BE2C (cell line): ENCODE results near the gene RGS19.

Source experiments
- DNase-seq: peaks from one replicate; pipeline ENCODE4 v3.0.0-alpha.2; 2020
- H3K27me3 ChIP-seq: fragments of 250-450 bp; sonication (Bioruptor Pico); 2 replicates; pipeline ENCODE4 v1.5.1; 2020; ENCODE audit warnings: mild to moderate bottlenecking
- H3K36me3 ChIP-seq: fragments of 250-450 bp; sonication (Bioruptor Pico); 2 replicates; pipeline ENCODE4 v1.5.1; 2020; ENCODE audit warnings: mild to moderate bottlenecking
- H3K4me1 ChIP-seq: fragments of 250-450 bp; sonication (Bioruptor Pico); 2 replicates; pipeline ENCODE4 v1.5.1; 2020
- H3K4me3 ChIP-seq: 2 replicates; pipeline ENCODE4 v1.5.1; 2011; ENCODE audit warnings: low read depth, low read length
- H3K9me3 ChIP-seq: fragments of 250-450 bp; sonication (Bioruptor Pico); 2 replicates; pipeline ENCODE4 v1.5.1; 2020
- TF ChIP-seq, protein P1 (sequence below): IDR thresholded peaks from 2 replicates; pipeline ENCODE4 v1.5.1; 2012; ENCODE audit warnings: mild to moderate bottlenecking, low read depth, low read length

RGS19 gene

DNA sequence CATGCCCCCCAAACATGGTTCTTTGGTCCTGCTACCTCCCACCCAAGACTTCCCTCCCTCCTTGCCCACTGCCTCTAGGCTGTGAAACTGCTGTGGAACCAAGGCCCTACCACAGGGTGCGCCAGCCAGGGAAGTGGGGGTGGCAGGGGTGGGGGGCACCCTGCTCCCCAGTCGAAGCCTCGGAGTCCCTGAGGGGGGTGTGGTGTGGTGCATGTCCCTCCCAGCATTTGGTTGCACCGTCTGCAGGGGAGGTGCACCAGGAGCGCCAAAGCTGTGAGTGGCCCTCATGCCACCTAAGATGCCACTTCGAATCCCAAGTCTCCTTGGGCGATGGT, 1.8 kb downstream of the RGS19 start:
- Histone ChIP-seq H3K4me3 (no peak overlapping the region), H3K36me3 (no peaks in the 10 kb centered on the region; the same call in 1 of the 2 replicates), H3K27me3 (no peaks in the 10 kb centered on the region), H3K4me1 (0 out of 2 replicates have a peak, but pooled peaks cover 5% of the 10 kb centered on the region), H3K9me3 (no peaks in the 10 kb centered on the region)
- TF ChIP-seq, protein P1, sequence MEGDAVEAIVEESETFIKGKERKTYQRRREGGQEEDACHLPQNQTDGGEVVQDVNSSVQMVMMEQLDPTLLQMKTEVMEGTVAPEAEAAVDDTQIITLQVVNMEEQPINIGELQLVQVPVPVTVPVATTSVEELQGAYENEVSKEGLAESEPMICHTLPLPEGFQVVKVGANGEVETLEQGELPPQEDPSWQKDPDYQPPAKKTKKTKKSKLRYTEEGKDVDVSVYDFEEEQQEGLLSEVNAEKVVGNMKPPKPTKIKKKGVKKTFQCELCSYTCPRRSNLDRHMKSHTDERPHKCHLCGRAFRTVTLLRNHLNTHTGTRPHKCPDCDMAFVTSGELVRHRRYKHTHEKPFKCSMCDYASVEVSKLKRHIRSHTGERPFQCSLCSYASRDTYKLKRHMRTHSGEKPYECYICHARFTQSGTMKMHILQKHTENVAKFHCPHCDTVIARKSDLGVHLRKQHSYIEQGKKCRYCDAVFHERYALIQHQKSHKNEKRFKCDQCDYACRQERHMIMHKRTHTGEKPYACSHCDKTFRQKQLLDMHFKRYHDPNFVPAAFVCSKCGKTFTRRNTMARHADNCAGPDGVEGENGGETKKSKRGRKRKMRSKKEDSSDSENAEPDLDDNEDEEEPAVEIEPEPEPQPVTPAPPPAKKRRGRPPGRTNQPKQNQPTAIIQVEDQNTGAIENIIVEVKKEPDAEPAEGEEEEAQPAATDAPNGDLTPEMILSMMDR = no peak
- no peak for DNase-seq

DNA sequence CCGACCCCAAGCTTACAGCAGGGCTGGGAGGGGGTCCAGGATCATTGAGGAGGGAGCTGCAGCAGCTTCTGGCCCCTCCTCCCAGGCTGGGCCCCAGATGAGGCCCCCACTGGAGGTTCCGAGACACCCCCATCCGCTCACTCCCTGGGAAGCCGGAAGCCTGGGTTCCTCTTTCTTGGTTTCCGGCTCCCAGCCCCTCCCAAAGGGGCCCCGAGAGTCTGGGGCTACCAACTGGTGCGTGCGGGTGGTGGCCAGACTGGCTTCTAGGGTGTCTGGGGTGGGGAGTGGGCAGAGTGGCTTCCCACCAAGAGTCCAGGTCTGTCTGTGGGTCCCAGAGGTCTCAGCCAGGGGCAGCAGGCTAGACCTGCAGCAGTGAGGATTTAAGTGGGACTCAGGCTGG, 2.2 kb downstream of the RGS19 start:
- Histone ChIP-seq H3K4me3 (no peak overlapping the region), H3K9me3 (no peaks in the 10 kb centered on the region), H3K36me3 (no peaks in the 10 kb centered on the region; the same call in 1 of the 2 replicates), H3K4me1 (0 out of 2 replicates have a peak, but pooled peaks cover 2% of the 10 kb centered on the region), H3K27me3 (no peaks in the 10 kb centered on the region)
- no peak for DNase-seq
- TF ChIP-seq, protein P1 = no peak

DNA sequence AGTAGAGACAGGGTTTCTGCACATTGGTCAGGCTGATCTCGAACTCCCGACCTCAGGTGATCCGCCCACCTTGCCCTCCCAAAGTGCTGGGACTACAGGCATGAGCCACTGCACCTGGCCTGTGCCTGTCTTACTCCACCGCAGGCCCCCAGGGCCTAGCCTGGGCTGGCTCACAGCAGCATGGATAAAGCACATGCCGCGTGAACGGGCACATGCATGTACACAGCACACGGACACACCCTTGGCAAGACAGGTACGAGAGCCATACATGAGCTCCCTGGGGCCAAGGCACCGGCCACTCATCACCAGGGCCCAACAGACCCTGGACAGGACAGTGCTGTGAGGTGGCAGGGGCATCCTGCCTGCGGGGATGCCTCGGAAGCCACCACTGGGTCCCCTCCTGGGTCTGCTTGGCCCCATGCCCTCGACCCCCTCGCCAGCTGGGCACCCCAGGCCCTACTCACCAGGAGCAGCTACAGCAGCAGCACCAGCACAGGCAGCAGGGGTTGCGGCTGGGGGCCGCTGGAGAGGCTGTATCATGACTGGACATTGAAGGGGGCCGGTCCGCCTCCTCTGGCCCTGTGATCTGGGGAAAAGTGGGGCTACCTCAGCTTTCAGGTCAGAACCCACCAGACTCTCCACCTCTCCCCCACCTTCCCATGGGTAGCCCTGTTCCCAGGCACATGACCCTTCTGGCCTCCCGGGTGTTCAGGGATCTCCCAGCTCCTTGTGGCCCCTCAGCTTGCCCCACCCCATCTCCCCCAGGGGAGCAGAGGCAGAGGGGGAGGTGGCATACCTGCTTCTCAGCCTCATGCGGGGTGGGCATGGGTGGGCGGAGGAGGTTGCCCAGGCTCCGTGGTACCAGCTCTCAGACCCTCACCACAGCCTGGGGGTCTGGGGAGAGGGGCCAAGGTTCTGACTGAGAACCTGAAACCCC, 3.0 kb downstream of the RGS19 start:
- Histone ChIP-seq H3K36me3 (no peaks in the 10 kb centered on the region; the same call in 1 of the 2 replicates), H3K4me1 (no peaks in the 10 kb centered on the region), H3K27me3 (no peaks in the 10 kb centered on the region), H3K9me3 (no peaks in the 10 kb centered on the region), H3K4me3 (no peak overlapping the region)
- TF ChIP-seq, protein P1 = no peak
- DNase-seq = no peak

DNA sequence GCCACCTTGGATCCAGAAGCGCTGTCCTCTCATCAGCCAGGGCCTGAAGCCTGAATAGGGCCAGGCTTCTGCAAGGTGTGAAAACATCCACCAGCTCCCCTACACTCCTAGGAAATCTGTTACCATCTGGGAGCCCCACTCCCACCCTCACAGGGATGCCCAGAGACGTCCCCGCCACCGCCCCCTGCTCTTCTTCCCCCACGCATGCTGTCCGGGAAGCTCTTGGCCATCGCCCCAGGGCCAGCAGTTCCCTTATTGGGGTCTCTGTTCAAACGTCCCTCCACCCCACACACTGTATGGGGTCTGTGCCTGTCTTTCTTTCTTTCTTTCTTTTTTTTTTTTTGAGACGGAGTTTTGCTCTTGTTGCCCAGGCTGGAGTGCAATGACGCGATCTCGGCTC, 3.8 kb downstream of the RGS19 start:
- no peak overlapping the region for H3K4me3 ChIP-seq
- TF ChIP-seq, protein P1 = no peak
- H3K27me3 ChIP-seq = no peaks in the 10 kb centered on the region
- no peak for DNase-seq
- H3K36me3 ChIP-seq = no peaks in the 10 kb centered on the region; the same call in 1 of the 2 replicates
- H3K9me3 ChIP-seq = no peaks in the 10 kb centered on the region
- H3K4me1 ChIP-seq = no peaks in the 10 kb centered on the region

DNA sequence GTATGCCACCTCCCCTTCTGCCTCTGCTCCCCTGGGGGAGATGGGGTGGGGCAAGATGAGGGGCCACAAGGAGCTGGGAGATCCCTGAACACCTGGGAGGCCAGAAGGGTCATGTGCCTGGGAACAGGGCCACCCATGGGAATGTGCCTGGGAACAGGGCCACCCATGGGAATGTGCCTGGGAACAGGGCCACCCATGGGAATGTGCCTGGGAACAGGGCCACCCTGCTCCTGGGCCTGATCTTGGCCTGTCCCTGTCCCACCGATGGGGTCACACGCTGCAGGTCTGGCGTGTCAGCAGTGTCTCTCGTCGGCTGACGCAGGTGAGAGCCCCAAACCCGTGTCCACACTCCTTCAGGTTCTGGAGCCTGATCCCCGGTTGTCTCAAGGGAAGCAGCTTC, 4.4 kb downstream of the RGS19 start:
- TF ChIP-seq, protein P1 = no peak
- DNase-seq = no peak
- Histone ChIP-seq H3K36me3 (no peaks in the 10 kb centered on the region; the same call in 1 of the 2 replicates), H3K27me3 (no peaks in the 10 kb centered on the region), H3K9me3 (no peaks in the 10 kb centered on the region), H3K4me3 (no peak overlapping the region), H3K4me1 (no peaks in the 10 kb centered on the region)

DNA sequence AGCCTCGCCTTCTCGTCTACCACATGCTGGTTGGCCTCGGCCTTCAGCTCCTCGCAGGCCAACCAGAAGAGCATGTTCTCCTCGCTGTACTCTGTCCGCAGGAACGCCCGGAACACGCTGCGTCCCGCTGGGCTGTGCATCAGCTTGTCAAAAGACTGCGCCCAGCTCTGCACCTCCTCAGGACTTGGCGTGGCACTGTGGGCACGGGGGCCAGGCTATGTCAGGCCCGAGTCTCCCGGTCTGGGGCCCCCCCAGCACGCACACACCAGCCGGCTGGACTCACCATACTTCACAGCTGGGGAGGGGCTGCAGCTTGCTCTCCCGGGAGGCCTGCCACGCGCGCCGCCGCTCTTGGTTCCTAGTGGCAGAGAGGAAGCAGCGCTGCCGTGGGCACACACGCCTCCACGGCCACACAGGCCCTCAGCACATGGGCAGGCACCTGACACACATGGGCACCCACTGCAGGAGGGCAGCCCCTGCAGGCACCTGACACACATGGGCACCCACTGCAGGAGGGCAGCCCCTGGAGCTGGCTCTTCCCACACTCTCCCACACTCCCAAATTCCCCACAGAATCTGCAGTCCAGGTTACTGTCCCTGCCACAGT, 5.0 kb downstream of the RGS19 start:
- 0 out of 2 replicates have a peak, but pooled peaks cover 3% of the 10 kb centered on the region for H3K4me1 ChIP-seq
- DNase-seq = no peak
- H3K36me3 ChIP-seq = no peaks in the 10 kb centered on the region; the same call in 1 of the 2 replicates
- no peaks in the 10 kb centered on the region for H3K27me3 ChIP-seq
- no peaks in the 10 kb centered on the region for H3K9me3 ChIP-seq
- TF ChIP-seq, protein P1 = no peak
- H3K4me3 ChIP-seq = no peak overlapping the region
